ENCODE results near the gene TCN2. TPM values are rescaled to one million over a fixed set of nuclear protein-coding genes. Genes with fewer than 3 reads are reported as not detected.

TCN2 gene
- total RNA-seq, 1 donor from 2014 or later, result 22.3 TPM

DNA sequence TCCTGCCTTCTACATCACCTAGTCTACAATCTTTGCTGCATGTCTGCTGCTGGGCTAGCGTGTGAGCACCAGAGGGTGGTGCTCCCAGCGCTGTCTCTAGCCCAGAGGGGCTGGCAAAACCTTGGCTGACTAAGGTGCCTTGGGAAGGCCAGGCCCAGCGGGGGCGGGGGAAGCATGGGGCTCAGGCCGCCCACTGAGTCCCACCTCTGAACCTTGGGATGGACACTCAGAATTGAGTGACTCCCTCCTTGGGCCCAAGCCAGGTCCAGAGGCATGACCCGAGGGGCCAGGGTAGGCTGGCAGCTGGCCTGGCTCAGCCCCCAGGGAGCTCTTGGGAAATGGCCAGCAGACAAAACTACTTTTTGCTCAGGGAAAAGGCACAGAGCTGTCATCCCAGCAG, 24.9 kb upstream of the TCN2 start:
- H3K27me3 Mint-ChIP-seq, result no peaks in the 10 kb centered on the region
- TF ChIP-seq, protein P1, sequence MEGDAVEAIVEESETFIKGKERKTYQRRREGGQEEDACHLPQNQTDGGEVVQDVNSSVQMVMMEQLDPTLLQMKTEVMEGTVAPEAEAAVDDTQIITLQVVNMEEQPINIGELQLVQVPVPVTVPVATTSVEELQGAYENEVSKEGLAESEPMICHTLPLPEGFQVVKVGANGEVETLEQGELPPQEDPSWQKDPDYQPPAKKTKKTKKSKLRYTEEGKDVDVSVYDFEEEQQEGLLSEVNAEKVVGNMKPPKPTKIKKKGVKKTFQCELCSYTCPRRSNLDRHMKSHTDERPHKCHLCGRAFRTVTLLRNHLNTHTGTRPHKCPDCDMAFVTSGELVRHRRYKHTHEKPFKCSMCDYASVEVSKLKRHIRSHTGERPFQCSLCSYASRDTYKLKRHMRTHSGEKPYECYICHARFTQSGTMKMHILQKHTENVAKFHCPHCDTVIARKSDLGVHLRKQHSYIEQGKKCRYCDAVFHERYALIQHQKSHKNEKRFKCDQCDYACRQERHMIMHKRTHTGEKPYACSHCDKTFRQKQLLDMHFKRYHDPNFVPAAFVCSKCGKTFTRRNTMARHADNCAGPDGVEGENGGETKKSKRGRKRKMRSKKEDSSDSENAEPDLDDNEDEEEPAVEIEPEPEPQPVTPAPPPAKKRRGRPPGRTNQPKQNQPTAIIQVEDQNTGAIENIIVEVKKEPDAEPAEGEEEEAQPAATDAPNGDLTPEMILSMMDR (IDR thresholded peaks at IDR 0.05; ENCODE audit: unreplicated experiment), result no peak
- H3K4me3 Mint-ChIP-seq (ENCODE audit: low read depth), result no peak overlapping the region
- no peaks in the 10 kb centered on the region for H3K9me3 Mint-ChIP-seq (ENCODE audit: low read depth)
- H3K4me1 Mint-ChIP-seq (ENCODE audit: low read depth), result no peaks in the 10 kb centered on the region
- peaks cover 14% of the 10 kb centered on the region for H3K36me3 Mint-ChIP-seq (ENCODE audit: insufficient read depth)
- no peak for DNase-seq (ENCODE audit: low spot score, unreplicated experiment)
- no peak overlapping the region for H3K27ac Mint-ChIP-seq

GRCh38 chr22:30582788-30583545, 24.0 kb upstream of the TCN2 start:
- Mint-ChIP-seq H3K9me3 (ENCODE audit: low read depth) (no peaks in the 10 kb centered on the region), H3K27me3 (no peaks in the 10 kb centered on the region), H3K4me3 (ENCODE audit: low read depth) (no peak overlapping the region), H3K36me3 (ENCODE audit: insufficient read depth) (peaks cover 16% of the 10 kb centered on the region), H3K4me1 (ENCODE audit: low read depth) (no peaks in the 10 kb centered on the region), H3K27ac (no peak overlapping the region)
- TF ChIP-seq, protein P1 (IDR thresholded peaks at IDR 0.05; ENCODE audit: unreplicated experiment), result no peak
- no peak for DNase-seq (ENCODE audit: low spot score, unreplicated experiment)

- H3K9me3 Mint-ChIP-seq (ENCODE audit: low read depth), result no peaks in the 10 kb centered on the region
- peaks cover 11% of the 10 kb centered on the region for H3K36me3 Mint-ChIP-seq (ENCODE audit: insufficient read depth)
- no peaks in the 10 kb centered on the region for H3K27me3 Mint-ChIP-seq
- H3K27ac Mint-ChIP-seq, result no peak overlapping the region
- no peak for DNase-seq (ENCODE audit: low spot score, unreplicated experiment)
- no peaks in the 10 kb centered on the region for H3K4me1 Mint-ChIP-seq (ENCODE audit: low read depth)
- no peak overlapping the region for H3K4me3 Mint-ChIP-seq (ENCODE audit: low read depth)
- TF ChIP-seq, protein P1 (IDR thresholded peaks at IDR 0.05; ENCODE audit: unreplicated experiment), result no peak
These were observed 22.5 kb upstream of the TCN2 start for GRCh38 chr22:30584441-30584840.

GRCh38 chr22:30586414-30586813, 20.6 kb upstream of the TCN2 start:
- H3K9me3 Mint-ChIP-seq (ENCODE audit: low read depth), result no peaks in the 10 kb centered on the region
- TF ChIP-seq, protein P1 (IDR thresholded peaks at IDR 0.05; ENCODE audit: unreplicated experiment), result no peak
- H3K27me3 Mint-ChIP-seq, result no peaks in the 10 kb centered on the region
- peaks cover 2% of the 10 kb centered on the region for H3K4me1 Mint-ChIP-seq (ENCODE audit: low read depth)
- H3K4me3 Mint-ChIP-seq (ENCODE audit: low read depth), result no peak overlapping the region
- peaks cover 7% of the 10 kb centered on the region for H3K36me3 Mint-ChIP-seq (ENCODE audit: insufficient read depth)
- H3K27ac Mint-ChIP-seq, result no peak overlapping the region
- DNase-seq (ENCODE audit: low spot score, unreplicated experiment), result no peak

GRCh38 chr22:30591191-30591587, 15.8 kb upstream of the TCN2 start:
- Mint-ChIP-seq H3K36me3 (ENCODE audit: insufficient read depth) (peaks cover 3% of the 10 kb centered on the region), H3K27ac (no peak overlapping the region), H3K27me3 (peaks cover 10% of the 10 kb centered on the region), H3K9me3 (ENCODE audit: low read depth) (no peaks in the 10 kb centered on the region), H3K4me3 (ENCODE audit: low read depth) (no peak overlapping the region), H3K4me1 (ENCODE audit: low read depth) (peaks cover 2% of the 10 kb centered on the region)
- no peak for DNase-seq (ENCODE audit: low spot score, unreplicated experiment)
- TF ChIP-seq, protein P1 (IDR thresholded peaks at IDR 0.05; ENCODE audit: unreplicated experiment), result no peak
